Activated CD4-positive, alpha-beta T cell treated with anti-CD3 and anti-CD28 coated beads for 1 hour (primary cell): ENCODE data around the gene TMPRSS6.

Experiments
- DNase-seq: peaks from one replicate; pipeline ENCODE4 v3.0.0-alpha.2; 2020

TMPRSS6 gene

DNA sequence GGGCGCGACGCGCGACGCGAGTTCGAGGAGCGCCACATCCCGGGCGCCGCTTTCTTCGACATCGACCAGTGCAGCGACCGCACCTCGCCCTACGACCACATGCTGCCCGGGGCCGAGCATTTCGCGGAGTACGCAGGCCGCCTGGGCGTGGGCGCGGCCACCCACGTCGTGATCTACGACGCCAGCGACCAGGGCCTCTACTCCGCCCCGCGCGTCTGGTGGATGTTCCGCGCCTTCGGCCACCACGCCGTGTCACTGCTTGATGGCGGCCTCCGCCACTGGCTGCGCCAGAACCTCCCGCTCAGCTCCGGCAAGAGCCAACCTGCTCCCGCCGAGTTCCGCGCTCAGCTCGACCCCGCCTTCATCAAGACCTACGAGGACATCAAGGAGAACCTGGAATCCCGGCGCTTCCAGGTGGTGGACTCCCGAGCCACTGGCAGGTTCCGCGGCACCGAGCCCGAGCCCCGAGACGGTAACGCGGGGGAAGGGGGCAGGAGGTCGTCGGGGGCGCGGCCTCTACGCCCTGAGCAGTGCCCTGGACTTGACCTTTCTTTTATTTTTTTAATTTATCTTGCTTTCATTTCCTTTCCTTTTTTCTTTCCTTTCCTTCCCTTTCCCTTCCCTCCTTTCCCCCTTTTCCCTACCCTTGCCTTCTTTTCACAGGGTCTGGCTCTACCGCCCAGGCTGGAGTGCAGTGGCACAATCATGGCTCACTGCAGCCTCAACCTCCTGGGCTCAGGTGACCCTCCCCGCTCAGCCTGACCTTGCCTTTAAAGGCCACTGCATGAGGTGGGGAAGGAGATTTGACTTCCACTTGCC is 85.0 kb downstream of the TMPRSS6 start:
- no peak for DNase-seq

DNA sequence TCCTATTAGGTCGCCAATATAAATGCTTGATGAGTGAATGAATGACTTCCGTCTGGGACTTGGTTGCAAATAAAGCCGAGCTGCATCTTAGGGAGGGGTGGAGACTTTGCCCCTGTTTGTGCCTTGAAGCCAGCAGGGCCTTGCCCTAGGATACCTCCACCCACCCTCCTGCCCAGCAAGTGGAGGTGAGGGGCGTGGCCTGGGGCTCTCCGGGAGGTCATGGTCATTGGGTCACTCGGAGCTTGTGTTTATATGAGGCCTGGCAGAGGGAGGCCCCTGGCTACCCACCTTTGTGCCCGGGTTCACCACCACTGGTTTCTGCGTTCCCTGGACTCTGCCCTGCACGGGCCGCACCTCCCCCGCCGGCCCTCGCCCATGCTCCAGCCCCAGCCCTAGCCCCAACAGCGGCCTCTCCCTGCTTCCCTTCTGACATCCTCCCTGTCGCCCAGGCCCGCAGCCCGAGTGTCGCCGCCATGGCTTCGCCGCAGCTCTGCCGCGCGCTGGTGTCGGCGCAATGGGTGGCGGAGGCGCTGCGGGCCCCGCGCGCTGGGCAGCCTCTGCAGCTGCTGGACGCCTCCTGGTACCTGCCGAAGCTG is 85.7 kb downstream of the TMPRSS6 start:
- DNase-seq: no peak

DNA sequence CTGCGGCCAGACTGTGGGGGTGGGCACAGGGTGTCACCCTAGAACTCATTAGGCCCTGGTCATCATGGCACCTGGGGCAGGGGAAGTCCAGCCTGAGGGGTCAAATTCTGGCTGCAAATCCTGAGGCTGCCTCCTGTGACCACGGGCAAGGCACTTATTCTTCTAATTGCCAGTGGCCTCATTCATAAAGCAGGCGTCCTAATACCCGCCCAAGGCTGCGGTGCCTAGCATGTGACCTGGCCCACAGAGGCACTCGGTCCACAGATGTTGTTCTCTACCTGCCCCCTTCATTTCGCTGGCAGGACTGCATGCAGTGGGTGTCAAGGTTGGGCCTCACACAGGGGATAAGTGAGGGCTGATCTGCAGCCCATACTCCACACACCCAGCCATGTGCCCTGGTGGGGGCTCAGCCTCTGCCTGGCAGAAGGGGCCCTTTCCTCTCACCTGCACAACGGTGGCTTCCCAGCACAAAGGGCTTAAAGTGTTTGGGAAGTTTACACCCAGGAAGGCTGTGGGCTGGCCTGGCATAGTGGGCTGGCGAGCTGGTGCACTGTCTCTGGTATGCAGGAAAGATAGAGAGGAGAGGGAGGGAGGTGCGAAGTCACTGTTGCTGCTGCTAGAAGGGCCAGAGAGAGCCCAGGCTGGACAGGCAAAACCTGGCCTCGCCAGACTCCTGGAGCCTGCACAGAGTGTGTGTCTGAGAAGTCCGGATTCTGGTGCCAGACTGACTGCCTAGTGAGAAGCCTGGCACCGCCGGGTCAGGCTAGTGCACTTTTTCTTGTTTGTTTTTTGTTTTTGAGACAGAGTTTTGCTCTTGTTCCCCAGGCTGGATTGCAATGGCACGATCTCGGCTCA is 86.8 kb downstream of the TMPRSS6 start:
- no peak for DNase-seq

DNA sequence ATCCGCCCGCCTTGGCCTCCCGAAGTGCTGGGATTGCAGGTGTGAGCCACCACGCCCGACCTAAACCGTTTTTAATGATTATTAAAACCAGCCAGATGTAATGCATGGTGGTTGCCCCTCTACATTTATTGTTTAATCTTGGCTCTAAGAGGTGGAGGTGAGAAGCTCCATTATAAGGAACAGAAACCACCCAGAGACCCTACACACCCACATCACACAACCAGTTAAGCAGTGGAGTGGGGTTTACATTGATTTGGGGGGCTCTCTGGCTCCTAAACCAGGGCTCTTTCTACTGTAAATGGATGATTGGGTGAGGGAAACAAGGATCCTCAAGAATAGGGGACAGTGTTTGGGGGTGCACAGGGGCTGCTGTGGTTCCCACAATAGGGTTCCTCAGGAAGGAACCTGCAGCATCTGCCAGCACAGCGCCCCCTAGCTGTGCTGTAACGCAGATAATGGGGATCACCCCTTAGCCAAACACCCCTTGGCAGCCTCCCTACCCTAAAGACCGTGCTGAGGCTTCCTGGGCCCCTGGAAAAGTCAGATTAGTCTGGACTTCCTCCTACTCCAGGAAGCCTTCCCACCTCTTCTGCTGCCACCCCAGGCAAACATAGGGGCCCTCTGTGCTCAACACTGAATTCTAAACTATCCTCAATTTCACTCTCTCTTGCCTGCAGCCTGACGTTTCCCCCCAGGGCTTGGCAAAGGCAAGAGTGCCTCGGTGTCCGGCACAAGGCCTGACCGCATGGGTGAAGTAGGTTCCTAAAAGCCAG is 87.6 kb downstream of the TMPRSS6 start:
- DNase-seq: peak; percentile 30

DNA sequence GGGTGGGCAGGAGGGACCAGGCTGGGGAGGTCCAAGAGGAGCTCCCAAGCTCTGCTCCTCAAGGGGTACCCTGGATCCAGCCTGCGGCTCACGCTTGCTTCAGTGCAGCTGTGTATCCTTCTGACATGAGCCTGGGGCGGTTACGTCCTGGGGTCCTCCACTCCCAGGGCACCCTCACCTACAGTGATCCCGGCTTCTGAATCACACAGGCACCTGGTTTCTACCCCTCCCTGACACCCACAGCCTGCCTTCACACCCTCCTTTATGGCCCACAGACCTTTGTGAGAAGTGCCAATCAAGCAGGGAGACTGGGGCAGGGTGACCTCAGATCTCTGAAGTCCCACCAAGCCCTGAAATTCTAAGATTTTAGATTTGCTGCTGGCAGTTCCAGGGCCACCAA is 88.5 kb downstream of the TMPRSS6 start:
- no peak for DNase-seq

DNA sequence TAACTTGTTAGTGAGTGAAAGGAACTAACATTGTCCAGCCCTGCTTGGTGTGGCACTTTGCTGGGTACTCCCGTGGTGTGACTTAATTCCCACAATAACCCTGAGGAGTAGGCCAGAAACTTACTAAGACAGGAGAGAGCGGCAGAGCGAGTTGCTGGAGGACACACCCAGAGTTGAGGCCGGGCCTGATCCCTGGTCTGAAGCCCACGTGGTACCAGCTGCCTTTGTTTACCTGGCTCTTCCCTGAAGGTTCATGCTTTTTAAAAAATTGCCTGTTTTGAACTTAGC is 89.4 kb downstream of the TMPRSS6 start:
- DNase-seq: no peak

DNA sequence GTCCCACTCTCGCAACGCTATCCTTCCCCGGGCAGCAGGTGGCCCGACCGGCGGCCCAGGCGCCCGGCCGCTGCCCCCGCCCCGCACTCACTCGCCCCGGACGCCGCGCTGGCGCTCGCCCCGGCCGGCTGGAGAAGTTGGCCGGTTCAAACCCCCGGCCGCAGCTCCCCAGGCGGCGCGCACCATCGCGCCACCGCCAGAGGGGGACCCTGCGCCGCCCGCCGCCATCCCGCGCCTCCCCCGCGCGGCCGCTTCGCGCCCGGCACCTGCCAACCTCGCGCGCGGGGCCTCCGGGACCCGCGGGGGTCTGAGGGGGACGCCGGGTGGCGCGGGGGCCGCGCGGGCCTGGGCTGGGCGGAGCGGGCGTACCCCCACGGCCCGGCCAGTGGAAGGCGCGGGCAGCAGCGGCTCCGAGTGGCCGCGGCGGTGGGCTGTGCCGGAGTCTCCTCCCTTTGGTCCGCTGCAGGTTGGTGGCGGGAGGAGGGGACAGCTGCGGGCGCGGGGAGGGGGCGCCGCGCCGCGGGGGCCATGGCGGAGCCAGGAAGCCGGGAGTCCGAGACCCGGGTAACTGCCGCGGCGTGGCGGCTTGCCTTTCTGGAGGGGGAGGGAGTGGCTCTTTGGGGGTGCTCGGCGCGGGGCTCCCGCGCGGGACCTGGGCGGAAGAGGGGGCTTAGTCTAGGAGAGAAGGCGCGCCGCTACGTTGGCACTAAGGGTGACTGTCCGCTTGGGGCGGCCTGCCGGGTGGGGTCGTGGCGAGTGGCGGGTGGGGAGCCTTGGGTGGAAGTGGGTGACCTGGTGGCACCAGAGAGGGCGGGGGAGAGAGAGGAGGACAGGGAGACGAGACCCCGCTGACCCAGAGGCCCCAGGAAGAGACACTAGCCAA is 90.0 kb downstream of the TMPRSS6 start, which contains the start of the genes MPST and TST:
Gene MPST, plus strand, starts transcription at position 434 of the 883 bp plus-strand sequence. Its CDS starts 95 bp downstream, at position 529.
Gene TST, minus strand, starts transcription at position 139 of the 883 bp plus-strand sequence. CDS start 715 bp downstream, outside the sequence.
- DNase-seq: peak; percentile 17

DNA sequence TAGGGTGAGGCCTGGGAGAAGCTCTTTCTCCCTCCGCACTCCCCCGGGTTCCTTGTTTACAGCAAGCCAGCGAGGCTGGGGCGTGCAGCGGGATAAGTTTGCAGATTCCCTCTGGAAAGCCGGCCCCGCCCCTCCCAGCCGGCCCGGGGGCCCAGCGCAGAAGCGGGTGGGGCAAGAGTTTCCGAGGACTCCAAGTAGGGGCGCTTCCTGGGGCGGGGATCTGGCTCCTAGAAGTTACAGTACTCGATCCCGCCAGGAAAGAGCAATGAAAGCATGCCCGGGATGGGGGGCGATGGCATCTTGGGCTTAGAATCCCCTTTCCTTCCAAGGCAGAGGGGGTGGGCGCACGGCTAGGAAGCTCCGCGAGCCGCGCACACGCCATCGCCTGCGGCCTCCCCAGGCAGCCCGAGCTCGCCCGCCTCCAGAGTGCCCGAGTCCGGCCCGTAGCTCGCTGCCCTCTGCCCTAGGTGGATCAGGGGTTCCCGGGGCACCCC is 90.7 kb downstream of the TMPRSS6 start:
- no peak for DNase-seq

DNA sequence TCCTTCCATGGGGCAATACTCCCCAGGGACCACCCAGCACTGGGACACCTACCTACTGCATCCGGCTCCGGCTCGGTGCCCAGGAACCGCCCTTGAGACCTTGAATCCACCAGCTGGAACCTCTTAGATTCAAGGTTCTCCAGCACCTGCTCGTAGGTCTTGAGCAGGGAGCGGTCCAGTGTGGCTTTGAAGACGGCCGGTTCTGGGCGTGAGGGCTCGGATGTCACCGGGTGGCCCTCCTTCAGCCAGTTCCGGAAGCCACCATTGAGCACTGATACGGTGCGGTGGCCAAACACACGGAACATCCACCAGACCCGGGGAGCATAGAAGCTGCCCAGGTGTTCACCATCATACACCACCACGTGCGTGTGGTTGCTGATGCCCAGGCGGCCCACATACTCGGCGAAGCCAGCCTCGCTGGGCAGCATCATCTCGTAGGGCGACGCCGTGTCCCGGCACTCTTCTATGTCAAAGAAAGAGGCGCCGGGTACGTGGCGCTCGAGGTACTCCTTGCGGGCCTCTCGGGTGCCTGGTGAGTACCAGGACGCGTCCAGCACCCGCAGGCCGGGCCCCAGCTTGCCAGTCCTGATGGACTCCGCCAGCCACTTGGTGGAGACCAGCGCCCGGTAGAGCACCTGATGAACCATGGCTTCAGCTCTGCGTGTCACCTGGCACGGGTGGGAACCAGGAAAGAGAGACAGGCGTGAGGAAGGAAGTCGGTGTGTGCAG is 91.3 kb downstream of the TMPRSS6 start:
- DNase-seq: no peak

DNA sequence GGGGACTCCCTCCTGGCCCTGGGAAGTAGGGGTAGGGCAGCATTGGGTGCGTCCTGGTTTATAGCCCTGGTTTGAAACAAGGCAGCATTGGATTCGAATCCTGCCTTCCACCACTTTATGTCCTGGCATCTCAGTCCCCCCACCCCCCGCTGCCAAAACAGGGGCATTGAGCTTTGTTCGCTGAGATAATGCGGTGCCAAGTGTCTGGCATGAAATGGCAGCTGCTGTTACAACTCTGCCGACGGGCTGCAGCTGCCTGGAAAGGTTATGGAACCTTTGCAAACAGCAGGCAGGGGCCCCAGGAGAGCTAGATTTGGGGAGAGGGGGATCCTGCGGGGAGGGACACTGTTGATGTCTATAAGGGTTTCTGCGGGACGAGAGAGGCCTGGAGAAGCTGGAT is 92.2 kb downstream of the TMPRSS6 start:
- DNase-seq: no peak

DNA sequence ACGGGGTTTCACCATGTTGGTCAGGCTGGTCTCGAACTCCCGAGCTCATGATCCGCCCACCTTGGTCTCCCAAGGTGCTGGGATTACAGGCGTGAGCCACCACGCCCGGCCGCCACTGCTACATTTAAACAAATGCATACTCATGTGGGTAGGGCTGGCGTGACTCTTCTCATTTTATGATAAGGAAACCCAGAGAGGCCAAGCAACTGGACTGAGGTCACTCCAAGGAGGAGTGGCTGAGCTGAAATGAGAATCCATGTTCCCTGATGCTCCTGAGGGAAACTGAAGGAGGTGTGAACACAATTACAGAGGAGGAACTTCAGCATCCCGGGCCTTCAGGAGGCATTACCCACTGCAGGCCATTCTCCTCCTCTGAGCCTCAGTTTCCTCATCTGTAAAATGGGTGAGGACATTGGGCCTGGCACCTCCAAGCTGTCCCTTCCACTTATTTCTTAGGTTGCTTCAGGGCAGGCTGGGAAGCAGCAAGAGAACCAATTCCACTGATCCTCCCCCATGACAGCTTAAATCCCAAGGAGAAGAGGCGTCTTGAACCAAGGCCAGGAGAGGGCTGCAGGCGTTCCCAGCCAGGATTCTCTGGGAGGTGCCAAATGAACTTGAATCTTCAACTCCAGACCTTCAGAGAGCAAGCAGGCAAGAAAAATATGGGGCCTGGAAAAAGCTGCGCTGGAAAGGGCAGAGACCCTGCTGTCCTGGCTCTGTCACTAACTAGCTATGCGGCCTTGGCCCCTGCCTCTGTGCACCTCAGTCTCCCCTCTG is 93.2 kb downstream of the TMPRSS6 start:
- no peak for DNase-seq

DNA sequence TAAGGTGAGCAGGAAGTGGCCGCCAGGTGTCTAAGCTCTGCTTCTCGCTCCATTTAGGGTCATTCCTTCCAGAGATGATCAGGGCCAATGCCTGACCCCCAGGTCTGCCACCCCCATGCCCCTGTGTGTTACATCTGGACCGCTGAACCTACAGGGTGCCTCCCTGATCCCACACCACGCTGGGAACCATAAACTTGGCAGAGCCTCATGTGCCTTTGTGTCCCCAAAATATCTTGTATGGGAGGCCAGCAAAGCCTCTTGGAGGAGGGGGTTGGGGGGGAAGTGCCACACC is 94.0 kb downstream of the TMPRSS6 start:
- DNase-seq: no peak
